HCT116 (cell line): ENCODE data around the gene DYNLL2. TPM values are rescaled to one million over a fixed set of nuclear protein-coding genes. Genes with fewer than 3 reads are reported as not detected.

Experiments
- ATAC-seq: fragments of 200-7000 bp; cut with Tn5 transposase; 2 replicates; pipeline ENCODE4 v1.9.1; 2020; ENCODE audit warnings: mild to moderate bottlenecking, moderate library complexity
- Bru-seq: library from RNA; stranded (reverse); fragments of 400-500 nt; gene quantifications from one replicate; lab custom pipeline; 2021; lab: Mats Ljungman, UMichigan
- BruChase-seq, 2 experiments: library from RNA; stranded (reverse); fragments of 400-500 nt; gene quantifications; one replicate each; lab custom pipeline; 2021; lab: Mats Ljungman, UMichigan
- BruUV-seq: library from RNA; stranded (reverse); fragments of 400-500 nt; replicated peaks from 2 replicates; lab custom pipeline; 2021; lab: Mats Ljungman, UMichigan
- CTCF ChIA-PET: fragments of 300-600 bp; sonication (Branson Sonifier 250); formaldehyde crosslinking; loops from one replicate; lab custom pipeline; 2021; ENCODE audit warnings: antibody characterized with exemption; lab: Charles Lee
- POLR2A ChIA-PET: fragments of 300-600, 350-600 bp; sonication (Branson Sonifier 250); formaldehyde crosslinking; loops from one replicate; lab custom pipeline; 2021; ENCODE audit warnings: antibody characterized with exemption; lab: Charles Lee
- RAD21 ChIA-PET, 2 experiments: fragments of 300-600 bp; sonication (Branson Sonifier 250); formaldehyde crosslinking; loops; one replicate each; lab custom pipeline; 2023; ENCODE audit warnings: low total read pairs in 2 of 2; ENCODE audit not compliant: uncharacterized antibody in 2 of 2, unreplicated experiment in 2 of 2, low non-redundant PET in 1 of 2; lab: Charles Lee
- DNase-seq: peaks from one replicate; pipeline ENCODE4 v3.0.0-alpha.2; 2010; ENCODE audit warnings: low read depth, low spot score
- H2AFZ ChIP-seq: fragments of 200-600 bp; shearing (Covaris generic), sonication (generic); 2 replicates; pipeline ENCODE4 v1.6.1; 2017; ENCODE audit warnings: low read depth, mixed run types, mixed read lengths, antibody characterized with exemption, low read length; ENCODE audit not compliant: poor library complexity, severe bottlenecking
- H3K27ac ChIP-seq: 2 replicates; pipeline ENCODE4 v1.5.1; 2012; ENCODE audit warnings: low read depth, low read length
- H3K27me3 ChIP-seq: fragments of 200-600 bp; sonication (generic); 2 replicates; pipeline ENCODE4 v1.6.1; 2016; ENCODE audit warnings: mixed run types, low read length, mixed read lengths; ENCODE audit not compliant: insufficient read depth
- H3K36me3 ChIP-seq, 2 experiments: fragments of 200-500 bp in 1 of 2; fragments of 200-600 bp in 1 of 2; sonication (Bioruptor generic) in 1 of 2; sonication (generic) in 1 of 2; 2 replicates each; pipeline versions ENCODE4 v1.5.1 to v1.6.1; 2014 to 2016; ENCODE audit warnings: low read length in 2 of 2, inconsistent platforms in 1 of 2, mixed read lengths in 1 of 2, mixed run types in 1 of 2; ENCODE audit not compliant: insufficient read depth in 2 of 2, control insufficient read depth in 1 of 2
- H3K4me1 ChIP-seq, 2 experiments: fragments of 200-600 bp in 1 of 2; sonication (generic) in 1 of 2; 2 replicates each; pipeline versions ENCODE4 v1.5.1 to v1.6.1; 2012 to 2017; ENCODE audit warnings: low read length in 2 of 2, inconsistent platforms in 1 of 2, mild to moderate bottlenecking in 1 of 2, mixed read lengths in 1 of 2, mixed run types in 1 of 2, moderate library complexity in 1 of 2; ENCODE audit not compliant: insufficient read depth in 2 of 2, control insufficient read depth in 1 of 2
- H3K4me2 ChIP-seq: fragments of 200-600 bp; sonication (generic); 2 replicates; pipeline ENCODE4 v1.6.1; 2017; ENCODE audit warnings: mixed run types, low read length, mixed read lengths
- H3K4me3 ChIP-seq, 2 experiments: fragments of 200-600 bp in 1 of 2; sonication (generic) in 1 of 2; replicated peaks in 1 of 2; 2 replicates each; pipeline ENCODE4 v1.5.1; 2011 to 2016; ENCODE audit warnings: low read length in 2 of 2, control low read depth in 1 of 2, low read depth in 1 of 2, mild to moderate bottlenecking in 1 of 2, mixed read lengths in 1 of 2, mixed run types in 1 of 2
- H3K79me2 ChIP-seq: fragments of 200-600 bp; sonication (generic); 2 replicates; pipeline ENCODE4 v1.6.1; 2017; ENCODE audit warnings: mild to moderate bottlenecking, mixed run types, low read length, moderate library complexity, mixed read lengths; ENCODE audit not compliant: insufficient read depth
- H3K9ac ChIP-seq: fragments of 200-600 bp; sonication (generic); 2 replicates; pipeline ENCODE4 v1.6.1; 2016; ENCODE audit warnings: low read length, mixed read lengths
- H3K9me2 ChIP-seq: fragments of 200-600 bp; sonication (generic), shearing (Covaris generic); 2 replicates; pipeline ENCODE4 v1.6.1; 2017; ENCODE audit warnings: mixed run types, mild to moderate bottlenecking, moderate library complexity; ENCODE audit not compliant: insufficient read depth
- H3K9me3 ChIP-seq, 2 experiments: fragments of 200-500 bp in 1 of 2; fragments of 200-600 bp in 1 of 2; sonication (Bioruptor generic) in 1 of 2; sonication (generic) in 1 of 2; 2 replicates each; pipeline ENCODE4 v1.6.1; 2014 to 2017; ENCODE audit warnings: low read length in 2 of 2, mixed read lengths in 2 of 2, inconsistent platforms in 1 of 2, low read depth in 1 of 2, mild to moderate bottlenecking in 1 of 2, mixed run types in 1 of 2, moderate library complexity in 1 of 2; ENCODE audit not compliant: control insufficient read depth in 1 of 2, insufficient read depth in 1 of 2
- H4K20me1 ChIP-seq: fragments of 200-600 bp; sonication (generic), shearing (Covaris generic); 2 replicates; pipeline ENCODE4 v1.6.1; 2017; ENCODE audit warnings: mixed run types, mild to moderate bottlenecking, moderate library complexity; ENCODE audit not compliant: insufficient read depth
- CBX3 ChIP-seq: IDR thresholded peaks from 2 replicates; pipeline ENCODE4 v1.6.1; 2012; ENCODE audit warnings: low read depth
- CEBPB ChIP-seq: IDR thresholded peaks from 2 replicates; pipeline ENCODE4 v1.6.1; 2012; ENCODE audit warnings: low read depth
- EGR1 ChIP-seq: IDR thresholded peaks from 2 replicates; pipeline ENCODE4 v1.6.1; 2012; ENCODE audit warnings: low read depth
- ELF1 ChIP-seq: IDR thresholded peaks from 2 replicates; pipeline ENCODE4 v1.6.1; 2012; ENCODE audit warnings: low read depth, borderline replicate concordance
- EZH2 ChIP-seq: fragments of 200-600 bp; sonication (generic); IDR thresholded peaks from 2 replicates; pipeline ENCODE4 v1.6.1; 2017; ENCODE audit warnings: antibody characterized with exemption, mixed run types
- EZH2phosphoT487 ChIP-seq: fragments of 200-600 bp; IDR thresholded peaks from 2 replicates; pipeline ENCODE4 v1.6.1; 2018; ENCODE audit warnings: antibody characterized with exemption, borderline replicate concordance
- FOSL1 ChIP-seq: IDR thresholded peaks from 2 replicates; pipeline ENCODE4 v1.6.1; 2012; ENCODE audit warnings: low read depth
- JUND ChIP-seq: IDR thresholded peaks from 2 replicates; pipeline ENCODE4 v1.6.1; 2012
- POLR2A ChIP-seq: IDR thresholded peaks from 2 replicates; pipeline ENCODE4 v1.7.0; 2011; ENCODE audit warnings: borderline replicate concordance; ENCODE audit not compliant: insufficient read depth, insufficient read length; ENCODE audit errors: extremely low read depth
- POLR2AphosphoS5 ChIP-seq: IDR thresholded peaks from 2 replicates; pipeline ENCODE4 v1.6.1; 2011; ENCODE audit warnings: mild to moderate bottlenecking, low read depth, low read length, moderate library complexity
- RAD21 ChIP-seq: IDR thresholded peaks from 2 replicates; pipeline ENCODE4 v1.6.1; 2012; ENCODE audit warnings: low read depth, mild to moderate bottlenecking
- SIN3A ChIP-seq: IDR thresholded peaks from 2 replicates; pipeline ENCODE4 v1.6.1; 2012; ENCODE audit warnings: low read depth
- SP1 ChIP-seq: IDR thresholded peaks from 2 replicates; pipeline ENCODE4 v1.6.1; 2012; ENCODE audit warnings: low read depth
- SRF ChIP-seq: IDR thresholded peaks from 2 replicates; pipeline ENCODE4 v1.6.1; 2012; ENCODE audit warnings: low read depth
- TCF7L2 ChIP-seq: IDR thresholded peaks from 2 replicates; pipeline ENCODE4 v1.7.0; 2011; ENCODE audit warnings: borderline replicate concordance, inconsistent platforms; ENCODE audit not compliant: insufficient read depth, insufficient read length; ENCODE audit errors: extremely low read depth
- YY1 ChIP-seq: IDR thresholded peaks from 2 replicates; pipeline ENCODE4 v1.6.1; 2011; ENCODE audit warnings: low read length, low read depth, moderate library complexity, mild to moderate bottlenecking; ENCODE audit not compliant: insufficient replicate concordance; ENCODE audit errors: extremely low read depth
- ZFX ChIP-seq: fragments of 450-650 bp; IDR thresholded peaks from 2 replicates; pipeline ENCODE4 v1.6.1; 2017
- ZNF274 ChIP-seq: fragments of 200-500 bp; sonication (Bioruptor generic); IDR thresholded peaks from 2 replicates; pipeline ENCODE4 v1.6.1; 2014; ENCODE audit warnings: mild to moderate bottlenecking, low read depth, low read length, inconsistent platforms
- intact Hi-C: fragments of 100-400 bp; cut with micrococcal nuclease; formaldehyde crosslinking; loops from 2 replicates; pipeline ENCODE4 v1.10.0; 2022
- long read RNA-seq: library from polyadenylated mRNA; unstranded; transcript quantifications from one replicate; pipeline ENCODE4 v2.0.0, GENCODE V29; 2021; ENCODE audit not compliant: unreplicated experiment
- polyA plus RNA-seq: library from polyadenylated mRNA; unstranded; fragments of >200 nt; gene quantifications from 2 replicates; pipeline ENCODE4 v1.2.1, GENCODE V29; 2012; ENCODE audit warnings: missing spikeins
- total RNA-seq: library from RNA; stranded (reverse); gene quantifications from one replicate; pipeline ENCODE4 v1.2.1, GENCODE V29; 2021; ENCODE audit not compliant: unreplicated experiment
- TF ChIP-seq, protein P1 (sequence below): IDR thresholded peaks from 2 replicates; pipeline ENCODE4 v1.6.1; 2012
- TF ChIP-seq, protein P2 (sequence below): IDR thresholded peaks from 2 replicates; pipeline ENCODE4 v1.6.1; 2012
- TF ChIP-seq, protein P3 (sequence below): IDR thresholded peaks from 2 replicates; pipeline ENCODE4 v1.6.1; 2011; ENCODE audit warnings: mild to moderate bottlenecking, low read length, moderate library complexity; ENCODE audit not compliant: insufficient replicate concordance; ENCODE audit errors: extremely low read depth
- TF ChIP-seq, protein P4 (sequence below), 3 experiments: fragments of 200-600 bp in 1 of 3; sonication (generic) in 1 of 3; IDR thresholded peaks in 2 of 3; conservative IDR thresholded peaks in 1 of 3; 2 replicates each; pipeline ENCODE4 v1.5.1; 2012 to 2017; ENCODE audit warnings: low read depth in 2 of 3, low read length in 2 of 3, antibody characterized with exemption in 1 of 3, borderline replicate concordance in 1 of 3, control low read depth in 1 of 3, mild to moderate bottlenecking in 1 of 3, mixed read lengths in 1 of 3, mixed run types in 1 of 3, moderate library complexity in 1 of 3; ENCODE audit not compliant: insufficient read depth in 1 of 3

Gene DYNLL2
- total RNA-seq (54.9 TPM), Bru-seq, nascent RNA (percentile 96 among the genes with signal in this experiment), BruChase-seq, experiment 1, labeled RNA remaining after a 6-hour chase (percentile 99 among the genes with signal in this experiment), BruChase-seq, experiment 2, labeled RNA remaining after a 2-hour chase (percentile 99 among the genes with signal in this experiment)
- 39.1 and 41.2 TPM in 2 replicates for polyA plus RNA-seq
- long read RNA-seq, full-length matches to known transcripts, result 3 of 42 reads
- long read RNA-seq, partial matches to known transcripts, result 31 of 42 reads
- long read RNA-seq, other reads (novel, unspliced or antisense), result 8 of 42 reads

DNA sequence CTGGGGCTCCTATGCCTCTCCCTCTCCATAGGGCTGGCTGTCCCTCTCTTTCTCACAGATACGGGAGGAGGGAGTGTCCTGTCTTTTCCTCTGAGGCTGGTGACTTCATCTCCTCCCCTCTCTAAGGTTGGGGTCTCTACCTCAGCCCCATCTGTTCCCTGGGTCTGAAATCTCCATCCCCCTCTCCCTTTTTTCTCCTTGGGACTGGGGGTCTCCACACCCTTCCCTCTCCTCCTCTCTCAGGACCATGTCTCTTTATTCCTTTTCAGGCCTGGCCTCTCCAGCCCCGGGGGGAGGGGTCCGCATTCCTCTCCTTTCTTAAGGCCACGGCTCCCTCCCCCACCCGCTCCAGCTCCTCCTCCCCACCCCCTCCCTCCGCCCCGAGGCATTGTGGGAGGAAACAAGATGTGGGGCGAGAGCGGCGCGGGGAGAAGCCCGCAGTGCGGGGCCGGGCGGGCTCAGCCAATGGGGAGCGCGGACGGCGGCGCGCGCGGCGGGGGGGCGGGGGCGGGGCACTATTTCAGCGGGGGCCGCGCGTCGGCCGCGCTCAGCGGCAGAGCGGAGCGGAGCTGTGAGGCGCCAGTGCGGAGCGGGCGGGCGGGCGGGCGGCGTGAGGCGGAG lies at the start of gene DYNLL2:
Gene DYNLL2 (plus strand): TSS at position 550 of the 621 bp plus-strand sequence. CDS start 3,672 bp downstream, outside the sequence.
- ChIA-PET RAD21 (interaction anchor here in 1 of 2 experiments (1.2 kb wide), 1 partner anchor 223 kb away, joined by 8 read pairs; no protein-coding TSS in a partner anchor), POLR2A (interaction anchor here (0.6 to 1.7 kb wide), 34 partner anchors 11 to 976 kb away, joined by 3 to 28 read pairs (median 4); partner anchors contain the start of genes MRPS23 and SRSF1), CTCF (interaction anchor here (0.6 to 1.6 kb wide), 3 partner anchors 15 to 250 kb away, joined by 3 to 7 read pairs (median 3); no protein-coding TSS in a partner anchor)
- peaks cover 26 to 32% of the 10 kb centered on the region in 2 experiments for H3K36me3 ChIP-seq
- H3K4me1 ChIP-seq, result peaks cover 11 to 19% of the 10 kb centered on the region in 2 experiments
- peak; percentile 76 for DNase-seq
- H3K9me3 ChIP-seq, result no peaks in the 10 kb centered on the region
- peaks cover 40% of the 10 kb centered on the region; the same call in 1 of the 2 replicates for H4K20me1 ChIP-seq
- TSS peak; percentile 47 for BruUV-seq
- peak within 1 kb of the TSS; percentile 87 for H3K9ac ChIP-seq
- H3K9me2 ChIP-seq, result no peaks in the 10 kb centered on the region
- peak; percentile 85 for ATAC-seq
- intact Hi-C loops, result loop anchor here (5.0 kb wide), 1 partner anchor 61 kb away; no protein-coding TSS in a partner anchor
- H3K27ac ChIP-seq, result peak within 1 kb of the TSS; percentile 78
- peak within 1 kb of the TSS; percentile 96 for H3K4me2 ChIP-seq
- peaks cover under 1% of the 10 kb centered on the region; the same call in 1 of the 2 replicates for H3K27me3 ChIP-seq
- peak within 1 kb of the TSS; percentile 38 for H2AFZ ChIP-seq
- peak within 1 kb of the TSS; percentile 85 to 87 for H3K4me3 ChIP-seq
- H3K79me2 ChIP-seq, result peaks cover 46% of the 10 kb centered on the region
- TF ChIP-seq YY1 (no peak), ZFX (no peak), EZH2phosphoT487 (no peak), SIN3A (no peak), CBX3 (no peak), RAD21 (no peak), EGR1 (0 out of 2 replicates have a peak, but pooled peaks have one; percentile 26), TCF7L2 (no peak), ELF1 (no peak), POLR2A (peak; percentile 71), SRF (no peak), ZNF274 (no peak), JUND (no peak), EZH2 (no peak), POLR2AphosphoS5 (peak; percentile 80), SP1 (peak; percentile 63), CEBPB (no peak), FOSL1 (no peak)
- TF ChIP-seq, protein P1, sequence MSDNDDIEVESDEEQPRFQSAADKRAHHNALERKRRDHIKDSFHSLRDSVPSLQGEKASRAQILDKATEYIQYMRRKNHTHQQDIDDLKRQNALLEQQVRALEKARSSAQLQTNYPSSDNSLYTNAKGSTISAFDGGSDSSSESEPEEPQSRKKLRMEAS, result no peak
- TF ChIP-seq, protein P2, sequence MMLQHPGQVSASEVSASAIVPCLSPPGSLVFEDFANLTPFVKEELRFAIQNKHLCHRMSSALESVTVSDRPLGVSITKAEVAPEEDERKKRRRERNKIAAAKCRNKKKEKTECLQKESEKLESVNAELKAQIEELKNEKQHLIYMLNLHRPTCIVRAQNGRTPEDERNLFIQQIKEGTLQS, result no peak
- TF ChIP-seq, protein P3, sequence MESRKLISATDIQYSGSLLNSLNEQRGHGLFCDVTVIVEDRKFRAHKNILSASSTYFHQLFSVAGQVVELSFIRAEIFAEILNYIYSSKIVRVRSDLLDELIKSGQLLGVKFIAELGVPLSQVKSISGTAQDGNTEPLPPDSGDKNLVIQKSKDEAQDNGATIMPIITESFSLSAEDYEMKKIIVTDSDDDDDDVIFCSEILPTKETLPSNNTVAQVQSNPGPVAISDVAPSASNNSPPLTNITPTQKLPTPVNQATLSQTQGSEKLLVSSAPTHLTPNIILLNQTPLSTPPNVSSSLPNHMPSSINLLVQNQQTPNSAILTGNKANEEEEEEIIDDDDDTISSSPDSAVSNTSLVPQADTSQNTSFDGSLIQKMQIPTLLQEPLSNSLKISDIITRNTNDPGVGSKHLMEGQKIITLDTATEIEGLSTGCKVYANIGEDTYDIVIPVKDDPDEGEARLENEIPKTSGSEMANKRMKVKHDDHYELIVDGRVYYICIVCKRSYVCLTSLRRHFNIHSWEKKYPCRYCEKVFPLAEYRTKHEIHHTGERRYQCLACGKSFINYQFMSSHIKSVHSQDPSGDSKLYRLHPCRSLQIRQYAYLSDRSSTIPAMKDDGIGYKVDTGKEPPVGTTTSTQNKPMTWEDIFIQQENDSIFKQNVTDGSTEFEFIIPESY, result no peak
- TF ChIP-seq, protein P4, sequence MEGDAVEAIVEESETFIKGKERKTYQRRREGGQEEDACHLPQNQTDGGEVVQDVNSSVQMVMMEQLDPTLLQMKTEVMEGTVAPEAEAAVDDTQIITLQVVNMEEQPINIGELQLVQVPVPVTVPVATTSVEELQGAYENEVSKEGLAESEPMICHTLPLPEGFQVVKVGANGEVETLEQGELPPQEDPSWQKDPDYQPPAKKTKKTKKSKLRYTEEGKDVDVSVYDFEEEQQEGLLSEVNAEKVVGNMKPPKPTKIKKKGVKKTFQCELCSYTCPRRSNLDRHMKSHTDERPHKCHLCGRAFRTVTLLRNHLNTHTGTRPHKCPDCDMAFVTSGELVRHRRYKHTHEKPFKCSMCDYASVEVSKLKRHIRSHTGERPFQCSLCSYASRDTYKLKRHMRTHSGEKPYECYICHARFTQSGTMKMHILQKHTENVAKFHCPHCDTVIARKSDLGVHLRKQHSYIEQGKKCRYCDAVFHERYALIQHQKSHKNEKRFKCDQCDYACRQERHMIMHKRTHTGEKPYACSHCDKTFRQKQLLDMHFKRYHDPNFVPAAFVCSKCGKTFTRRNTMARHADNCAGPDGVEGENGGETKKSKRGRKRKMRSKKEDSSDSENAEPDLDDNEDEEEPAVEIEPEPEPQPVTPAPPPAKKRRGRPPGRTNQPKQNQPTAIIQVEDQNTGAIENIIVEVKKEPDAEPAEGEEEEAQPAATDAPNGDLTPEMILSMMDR (IDR thresholded peaks at IDR 0.05 in 2 of 3, conservative IDR thresholded peaks at IDR 0.05 in 1 of 3; ENCODE audit: borderline replicate concordance in 1 of 3, insufficient read depth in 1 of 3, low read depth in 2 of 3, low read length in 2 of 3), result no peak
